ENCODE data around the gene ARID1B. TPM values are rescaled to one million over a fixed set of nuclear protein-coding genes. Genes with fewer than 3 reads are reported as not detected.

Gene ARID1B
- total RNA-seq, 1 donor from 2014 or later, result 75.4 TPM

DNA sequence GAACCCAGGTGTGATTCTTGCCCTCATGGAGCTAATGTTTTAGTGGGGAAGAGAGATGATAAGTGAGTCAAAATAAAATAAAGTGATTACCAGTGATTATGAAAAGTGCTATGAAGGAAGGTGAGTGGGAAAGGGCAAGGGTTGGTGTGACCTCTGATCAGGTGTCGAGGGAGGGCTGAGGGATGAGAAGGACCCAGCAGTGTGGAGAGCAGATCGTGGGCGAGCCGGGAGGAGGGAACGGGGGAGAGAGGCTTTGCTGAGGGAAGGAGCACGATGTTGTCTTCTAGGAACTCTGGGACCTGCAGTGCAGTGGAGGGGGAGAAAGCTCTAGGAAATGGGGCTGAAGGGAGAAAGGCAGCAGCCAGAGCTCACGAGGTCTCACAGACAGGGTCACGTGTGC lies 354.1 kb downstream of the ARID1B start:
- Histone ChIP-seq H4K20me1 (ENCODE audit: insufficient read depth, low read length) (peaks cover 4% of the 10 kb centered on the region), H3K36me3 (ENCODE audit: insufficient read depth, low read length) (no peaks in the 10 kb centered on the region), H3K4me1 (ENCODE audit: insufficient read depth, low read length) (peaks cover 15% of the 10 kb centered on the region), H3K9ac (ENCODE audit: low read length) (no peak overlapping the region), H3K9me3 (ENCODE audit: insufficient read depth, low read depth, low read length) (no peaks in the 10 kb centered on the region), H2AFZ (ENCODE audit: low read depth, low read length) (no peak overlapping the region), H3K4me3 (ENCODE audit: insufficient read depth, low read depth, low read length) (no peak overlapping the region), H3K27ac (ENCODE audit: low read depth, low read length) (no peak overlapping the region), H3K4me2 (ENCODE audit: low read length) (no peak overlapping the region), H3K79me2 (ENCODE audit: insufficient read depth, low read length) (no peaks in the 10 kb centered on the region), H3K27me3 (ENCODE audit: insufficient read depth, low read length) (no peaks in the 10 kb centered on the region)
- Mint-ChIP-seq H3K9me3 (ENCODE audit: unreplicated experiment) (peaks cover 2% of the 10 kb centered on the region), H3K27ac (ENCODE audit: unreplicated experiment) (no peak overlapping the region), H3K27me3 (ENCODE audit: low read depth, unreplicated experiment) (no peaks in the 10 kb centered on the region), H3K36me3 (ENCODE audit: low read depth, unreplicated experiment) (peaks cover 22% of the 10 kb centered on the region), H3K4me3 (ENCODE audit: unreplicated experiment) (no peak overlapping the region), H3K4me1 (ENCODE audit: low read depth, unreplicated experiment) (peaks cover 20% of the 10 kb centered on the region)
- TF ChIP-seq, protein P1, sequence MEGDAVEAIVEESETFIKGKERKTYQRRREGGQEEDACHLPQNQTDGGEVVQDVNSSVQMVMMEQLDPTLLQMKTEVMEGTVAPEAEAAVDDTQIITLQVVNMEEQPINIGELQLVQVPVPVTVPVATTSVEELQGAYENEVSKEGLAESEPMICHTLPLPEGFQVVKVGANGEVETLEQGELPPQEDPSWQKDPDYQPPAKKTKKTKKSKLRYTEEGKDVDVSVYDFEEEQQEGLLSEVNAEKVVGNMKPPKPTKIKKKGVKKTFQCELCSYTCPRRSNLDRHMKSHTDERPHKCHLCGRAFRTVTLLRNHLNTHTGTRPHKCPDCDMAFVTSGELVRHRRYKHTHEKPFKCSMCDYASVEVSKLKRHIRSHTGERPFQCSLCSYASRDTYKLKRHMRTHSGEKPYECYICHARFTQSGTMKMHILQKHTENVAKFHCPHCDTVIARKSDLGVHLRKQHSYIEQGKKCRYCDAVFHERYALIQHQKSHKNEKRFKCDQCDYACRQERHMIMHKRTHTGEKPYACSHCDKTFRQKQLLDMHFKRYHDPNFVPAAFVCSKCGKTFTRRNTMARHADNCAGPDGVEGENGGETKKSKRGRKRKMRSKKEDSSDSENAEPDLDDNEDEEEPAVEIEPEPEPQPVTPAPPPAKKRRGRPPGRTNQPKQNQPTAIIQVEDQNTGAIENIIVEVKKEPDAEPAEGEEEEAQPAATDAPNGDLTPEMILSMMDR (IDR thresholded peaks at IDR 0.05; ENCODE audit: insufficient read depth, low read depth, low read length), result no peak
- no peak for TF ChIP-seq EZH2 (IDR thresholded peaks at IDR 0.05; ENCODE audit: insufficient read depth, low read length)
- FAIRE-seq, result no peak
- no peak for DNase-seq (ENCODE audit: low read depth)

DNA sequence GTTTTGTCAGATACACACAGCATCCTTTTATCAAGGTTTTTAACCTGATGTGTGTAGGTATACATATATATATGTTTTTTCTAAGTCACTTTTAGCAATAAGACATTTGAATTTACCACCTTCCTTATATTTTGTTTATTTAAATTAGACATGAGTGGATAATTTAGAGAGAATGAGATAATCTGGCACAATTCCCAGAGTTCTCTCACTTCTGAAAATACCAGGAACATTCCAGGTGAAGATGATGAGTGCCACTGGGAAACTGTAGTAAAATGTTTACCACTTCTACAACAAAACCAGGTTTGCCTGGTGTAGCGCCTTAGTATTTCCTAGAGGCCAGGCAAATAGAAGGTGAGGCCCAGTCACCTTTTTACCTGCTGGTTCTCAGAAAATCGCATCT lies 356.7 kb downstream of the ARID1B start:
- peaks cover 31% of the 10 kb centered on the region for H3K4me1 Mint-ChIP-seq (ENCODE audit: low read depth, unreplicated experiment)
- FAIRE-seq, result no peak
- no peak overlapping the region for H3K27ac Mint-ChIP-seq (ENCODE audit: unreplicated experiment)

More for the DNA sequence above, 356.7 kb downstream of the ARID1B start:
- Histone ChIP-seq H3K4me3 (ENCODE audit: insufficient read depth, low read depth, low read length) (no peak overlapping the region), H3K79me2 (ENCODE audit: insufficient read depth, low read length) (no peaks in the 10 kb centered on the region), H3K27ac (ENCODE audit: low read depth, low read length) (peak overlapping the region; percentile 28), H3K9me3 (ENCODE audit: insufficient read depth, low read depth, low read length) (no peaks in the 10 kb centered on the region), H3K4me2 (ENCODE audit: low read length) (no peak overlapping the region), H4K20me1 (ENCODE audit: insufficient read depth, low read length) (peaks cover 4% of the 10 kb centered on the region), H3K27me3 (ENCODE audit: insufficient read depth, low read length) (no peaks in the 10 kb centered on the region), H3K9ac (ENCODE audit: low read length) (no peak overlapping the region), H3K36me3 (ENCODE audit: insufficient read depth, low read length) (no peaks in the 10 kb centered on the region), H2AFZ (ENCODE audit: low read depth, low read length) (no peak overlapping the region), H3K4me1 (ENCODE audit: insufficient read depth, low read length) (peaks cover 15% of the 10 kb centered on the region)
- no peak overlapping the region for H3K4me3 Mint-ChIP-seq (ENCODE audit: unreplicated experiment)
- H3K9me3 Mint-ChIP-seq (ENCODE audit: unreplicated experiment), result peaks cover 2% of the 10 kb centered on the region
- no peak for TF ChIP-seq EZH2 (IDR thresholded peaks at IDR 0.05; ENCODE audit: insufficient read depth, low read length)
- TF ChIP-seq, protein P1 (IDR thresholded peaks at IDR 0.05; ENCODE audit: insufficient read depth, low read depth, low read length), result no peak
- peaks cover 19% of the 10 kb centered on the region for H3K36me3 Mint-ChIP-seq (ENCODE audit: low read depth, unreplicated experiment)
- H3K27me3 Mint-ChIP-seq (ENCODE audit: low read depth, unreplicated experiment), result no peaks in the 10 kb centered on the region
- peak; percentile 31 for DNase-seq (ENCODE audit: low read depth)

All from astrocyte (in vitro differentiated cells and primary cell).